IMR-90 (cell line): ENCODE data around the gene FXYD3. TPM values are rescaled to one million over a fixed set of nuclear protein-coding genes. Genes with fewer than 3 reads are reported as not detected.

Experiments used
- ATAC-seq: fragments of 200-7000 bp; cut with Tn5 transposase; 2 replicates; pipeline ENCODE4 v1.9.1; 2020; ENCODE audit warnings: low read depth, mild to moderate bottlenecking, moderate library complexity
- BruUV-seq: library from RNA; stranded (reverse); fragments of 400-500 nt; replicated peaks from 2 replicates; lab custom pipeline; 2021; lab: Mats Ljungman, UMichigan
- CTCF ChIA-PET: fragments of 300-600 bp; formaldehyde crosslinking; extraction: SDS; loops from one replicate; lab custom pipeline; 2021; ENCODE audit warnings: antibody characterized with exemption; lab: Yijun Ruan, JAX
- POLR2A ChIA-PET: fragments of 300-600 bp; sonication (Branson Sonifier 250); formaldehyde crosslinking; loops from one replicate; lab custom pipeline; 2022; ENCODE audit warnings: antibody characterized with exemption; ENCODE audit not compliant: unreplicated experiment; lab: Charles Lee
- DNase-seq: peaks from one replicate; pipeline ENCODE4 v3.0.0; 2013
- H2AFZ ChIP-seq: replicated peaks from 2 replicates; pipeline ENCODE3; 2013; ENCODE audit warnings: low read length, mild to moderate bottlenecking; ENCODE audit not compliant: poor library complexity
- H2AK5ac ChIP-seq: 2 replicates; pipeline ENCODE4 v1.6.1; 2013; ENCODE audit warnings: low read depth, low read length, inconsistent platforms
- H2AK9ac ChIP-seq: replicated peaks from 2 replicates; pipeline ENCODE3; 2013; ENCODE audit warnings: mild to moderate bottlenecking, low read depth, low read length, moderate library complexity; ENCODE audit not compliant: poor library complexity
- H2BK120ac ChIP-seq: 2 replicates; pipeline ENCODE4 v1.6.1; 2013; ENCODE audit warnings: low read depth, low read length, inconsistent platforms
- H2BK15ac ChIP-seq: 3 replicates; pipeline ENCODE4 v1.6.1; 2013; ENCODE audit warnings: low read depth, low read length, inconsistent platforms
- H2BK20ac ChIP-seq: 2 replicates; pipeline ENCODE4 v1.6.1; 2013; ENCODE audit warnings: low read depth, mild to moderate bottlenecking, inconsistent platforms, low read length, moderate library complexity
- H2BK5ac ChIP-seq: 2 replicates; pipeline ENCODE4 v1.6.1; 2013; ENCODE audit warnings: mild to moderate bottlenecking, low read depth, low read length, inconsistent platforms; ENCODE audit not compliant: poor library complexity, severe bottlenecking
- H3K14ac ChIP-seq: replicated peaks from 2 replicates; pipeline ENCODE4 v1.6.1; 2013; ENCODE audit warnings: low read depth, low read length, inconsistent platforms
- H3K18ac ChIP-seq: 2 replicates; pipeline ENCODE4 v1.6.1; 2013; ENCODE audit warnings: low read depth, low read length, control low read depth
- H3K23ac ChIP-seq: 2 replicates; pipeline ENCODE4 v1.6.1; 2013; ENCODE audit warnings: low read depth, low read length, inconsistent platforms
- H3K27ac ChIP-seq: 2 replicates; pipeline ENCODE4 v1.5.1; 2013; ENCODE audit warnings: mild to moderate bottlenecking, control low read depth, low read length; ENCODE audit not compliant: insufficient read depth
- H3K27me3 ChIP-seq: 2 replicates; pipeline ENCODE4 v1.6.1; 2013; ENCODE audit warnings: low read length; ENCODE audit not compliant: control insufficient read depth, insufficient read depth
- H3K36me3 ChIP-seq: 2 replicates; pipeline ENCODE4 v1.6.1; 2013; ENCODE audit warnings: low read length, mixed read lengths; ENCODE audit not compliant: control insufficient read depth, insufficient read depth
- H3K4ac ChIP-seq: 2 replicates; pipeline ENCODE4 v1.6.1; 2013; ENCODE audit warnings: low read depth, low read length, inconsistent platforms
- H3K4me1 ChIP-seq: 2 replicates; pipeline ENCODE4 v1.6.1; 2013; ENCODE audit warnings: low read length, mixed read lengths; ENCODE audit not compliant: control insufficient read depth, insufficient read depth
- H3K4me2 ChIP-seq: 2 replicates; pipeline ENCODE4 v1.6.1; 2013; ENCODE audit warnings: low read depth, mild to moderate bottlenecking, control low read depth, low read length, moderate library complexity
- H3K4me3 ChIP-seq: 2 replicates; pipeline ENCODE4 v1.5.1; 2013; ENCODE audit warnings: low read depth, mild to moderate bottlenecking, control low read depth, low read length, moderate library complexity; ENCODE audit not compliant: insufficient read depth
- H3K56ac ChIP-seq: 2 replicates; pipeline ENCODE4 v1.6.1; 2013; ENCODE audit warnings: low read length, inconsistent platforms; ENCODE audit not compliant: insufficient read depth; ENCODE audit errors: extremely low read depth
- H3K79me1 ChIP-seq, 2 experiments: 2 replicates each; pipeline ENCODE4 v1.6.1; 2013; ENCODE audit warnings: low read length in 2 of 2, inconsistent platforms in 1 of 2, low read depth in 1 of 2
- H3K9ac ChIP-seq: 2 replicates; pipeline ENCODE4 v1.6.1; 2013; ENCODE audit warnings: low read depth, low read length, control low read depth
- H3K9me1 ChIP-seq: 2 replicates; pipeline ENCODE4 v1.6.1; 2013; ENCODE audit warnings: low read length, inconsistent platforms; ENCODE audit not compliant: insufficient read depth
- H3K9me3 ChIP-seq: 2 replicates; pipeline ENCODE4 v1.6.1; 2013; ENCODE audit warnings: low read length; ENCODE audit not compliant: control insufficient read depth, insufficient read depth
- H4K20me1 ChIP-seq: 2 replicates; pipeline ENCODE4 v1.6.1; 2013; ENCODE audit warnings: low read length, inconsistent platforms; ENCODE audit not compliant: insufficient read depth
- H4K5ac ChIP-seq: 2 replicates; pipeline ENCODE4 v1.6.1; 2013; ENCODE audit warnings: mild to moderate bottlenecking, low read depth, low read length, control low read depth
- H4K8ac ChIP-seq, 2 experiments: 2 replicates each; pipeline ENCODE4 v1.6.1; 2013; ENCODE audit warnings: low read depth in 2 of 2, low read length in 2 of 2, control low read depth in 1 of 2, inconsistent platforms in 1 of 2
- H4K91ac ChIP-seq: 2 replicates; pipeline ENCODE4 v1.6.1; 2013; ENCODE audit warnings: low read depth, low read length, inconsistent platforms; ENCODE audit not compliant: insufficient read depth
- CEBPB ChIP-seq: IDR thresholded peaks from 2 replicates; pipeline ENCODE4 v1.6.1; 2012; ENCODE audit warnings: low read depth, low read length, improper control_type of control experiment
- CHD1 ChIP-seq: IDR thresholded peaks from 2 replicates; pipeline ENCODE4 v1.6.1; 2012; ENCODE audit warnings: low read depth, low read length, improper control_type of control experiment
- MAZ ChIP-seq: IDR thresholded peaks from 2 replicates; pipeline ENCODE4 v1.6.1; 2012; ENCODE audit warnings: low read depth, mild to moderate bottlenecking, low read length, improper control_type of control experiment, moderate library complexity, borderline replicate concordance
- POLR2A ChIP-seq: IDR thresholded peaks from 2 replicates; pipeline ENCODE4 v1.6.1; 2012; ENCODE audit warnings: mild to moderate bottlenecking, low read depth, low read length
- RAD21 ChIP-seq: IDR thresholded peaks from 2 replicates; pipeline ENCODE4 v1.6.1; 2012; ENCODE audit warnings: low read length, improper control_type of control experiment
- RCOR1 ChIP-seq: IDR thresholded peaks from 2 replicates; pipeline ENCODE4 v1.6.1; 2012; ENCODE audit warnings: mild to moderate bottlenecking, low read length, improper control_type of control experiment; ENCODE audit not compliant: insufficient replicate concordance
- SMC3 ChIP-seq: fragments of 150-350 bp; IDR thresholded peaks from 2 replicates; pipeline ENCODE4 v1.6.1; 2016; ENCODE audit warnings: low read depth, mild to moderate bottlenecking, antibody characterized with exemption, low read length, moderate library complexity
- USF2 ChIP-seq: fragments of 150-350 bp; IDR thresholded peaks from 2 replicates; pipeline ENCODE4 v1.6.1; 2017; ENCODE audit warnings: mild to moderate bottlenecking, antibody characterized with exemption, low read length, low read depth
- WGBS, 2 experiments: methylation state at CpG; one replicate each; pipeline versions ENCODE4 v1.1.5 to v1.1.7; 2013; ENCODE audit warnings: missing lambda C conversion rate in 2 of 2; ENCODE audit not compliant: insufficient read length in 1 of 2; ENCODE audit errors: extremely low coverage in 2 of 2; 5-methylcytosine and 5-hydroxymethylcytosine counted together
- dilution Hi-C: fragments of 300-500 bp; cut with HindIII; formaldehyde crosslinking; loops from one replicate; pipeline ENCODE4 v1.14.3; 2018; ENCODE audit warnings: low sequenced_read_pairs; ENCODE audit not compliant: unreplicated experiment
- in situ Hi-C: fragments of 300-500 bp; cut with MboI; formaldehyde crosslinking; loops from 3 replicates; pipeline ENCODE4 v1.14.3; 2019; ENCODE audit warnings: low sequenced_read_pairs, inconsistent platforms, mixed read lengths
- intact Hi-C: fragments of 100-400 bp; cut with micrococcal nuclease; formaldehyde crosslinking; loops from 2 replicates; pipeline ENCODE4 v1.10.0; 2022
- polyA plus RNA-seq, 3 experiments: library from polyadenylated mRNA; depleted of rRNA; stranded (reverse); fragments of >200 nt; gene quantifications; 2 replicates each; pipeline ENCODE4 v1.2.3, GENCODE V29; 2012; ENCODE audit warnings: low replicate concordance in 1 of 3
- total RNA-seq: library from RNA; depleted of rRNA; stranded (reverse); fragments of >200 nt; gene quantifications from 2 replicates; pipeline ENCODE4 v1.2.3, GENCODE V29; 2012
- TF ChIP-seq, protein P1 (sequence below): conservative IDR thresholded peaks from 2 replicates; pipeline ENCODE4 v1.5.1; 2012; ENCODE audit warnings: mild to moderate bottlenecking, low read depth, low read length, improper control_type of control experiment

FXYD3 gene
- total and polyA plus RNA-seq, 2 of the 4 experiments (the other 2 are of a cell fraction) = not detected

- ChIA-PET POLR2A (no interaction called here), CTCF (interaction anchor here (0.6 to 1.8 kb wide), 11 partner anchors 20 to 246 kb away, joined by 3 to 18 read pairs (median 6); partner anchors contain the start of gene LGI4)
- Histone ChIP-seq H3K56ac (no peak overlapping the region), H4K5ac (no peak overlapping the region), H3K9me1 (no peaks in the 10 kb centered on the region), H3K18ac (no peak overlapping the region), H3K79me1 (no peaks in the 10 kb centered on the region), H3K4me2 (no peak overlapping the region), H2BK120ac (no peak overlapping the region), H4K91ac (no peak overlapping the region), H2BK5ac (no peak overlapping the region), H4K8ac (no peak overlapping the region), H3K4me3 (no peak overlapping the region), H2BK15ac (no peak overlapping the region), H3K27me3 (no peaks in the 10 kb centered on the region), H2AFZ (peak overlapping the region; percentile 67), H3K4me1 (peaks cover 4% of the 10 kb centered on the region), H2AK5ac (no peak overlapping the region), H3K4ac (no peak overlapping the region), H3K9me3 (peaks cover 7% of the 10 kb centered on the region), H4K20me1 (no peaks in the 10 kb centered on the region), H3K36me3 (no peaks in the 10 kb centered on the region), H3K23ac (no peak overlapping the region), H3K27ac (no peak overlapping the region), H3K9ac (no peak overlapping the region), H3K14ac (no peak overlapping the region), H2AK9ac (no peak overlapping the region), H2BK20ac (no peak overlapping the region)
- intact Hi-C loops (loop anchor here (1.0 to 2.0 kb wide), 3 partner anchors 23 to 202 kb away; partner anchors contain the start of genes LGI4 and USF2), dilution Hi-C loops (no loop called here), in situ Hi-C loops (loop anchor here (5.0 kb wide), 1 partner anchor 70 kb away; the partner anchor contains the start of genes FXYD1 and LGI4)
- WGBS, 2 experiments = 20% methylated on average over 1 of the region's 14 CpGs; no CpG with 5 or more reads in 1 of the 2 experiments
- BruUV-seq = no TSS peak
- peak; percentile 86 for TF ChIP-seq RAD21
- no peak for TF ChIP-seq CHD1
- TF ChIP-seq SMC3 = peak; percentile 81
- peak; percentile 52; the same call in 1 of the 2 replicates for TF ChIP-seq CEBPB
- TF ChIP-seq RCOR1 = no peak
- TF ChIP-seq, protein P1, sequence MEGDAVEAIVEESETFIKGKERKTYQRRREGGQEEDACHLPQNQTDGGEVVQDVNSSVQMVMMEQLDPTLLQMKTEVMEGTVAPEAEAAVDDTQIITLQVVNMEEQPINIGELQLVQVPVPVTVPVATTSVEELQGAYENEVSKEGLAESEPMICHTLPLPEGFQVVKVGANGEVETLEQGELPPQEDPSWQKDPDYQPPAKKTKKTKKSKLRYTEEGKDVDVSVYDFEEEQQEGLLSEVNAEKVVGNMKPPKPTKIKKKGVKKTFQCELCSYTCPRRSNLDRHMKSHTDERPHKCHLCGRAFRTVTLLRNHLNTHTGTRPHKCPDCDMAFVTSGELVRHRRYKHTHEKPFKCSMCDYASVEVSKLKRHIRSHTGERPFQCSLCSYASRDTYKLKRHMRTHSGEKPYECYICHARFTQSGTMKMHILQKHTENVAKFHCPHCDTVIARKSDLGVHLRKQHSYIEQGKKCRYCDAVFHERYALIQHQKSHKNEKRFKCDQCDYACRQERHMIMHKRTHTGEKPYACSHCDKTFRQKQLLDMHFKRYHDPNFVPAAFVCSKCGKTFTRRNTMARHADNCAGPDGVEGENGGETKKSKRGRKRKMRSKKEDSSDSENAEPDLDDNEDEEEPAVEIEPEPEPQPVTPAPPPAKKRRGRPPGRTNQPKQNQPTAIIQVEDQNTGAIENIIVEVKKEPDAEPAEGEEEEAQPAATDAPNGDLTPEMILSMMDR = peak; percentile 89
- peak; percentile 54; the same call in 1 of the 2 replicates for TF ChIP-seq USF2
- TF ChIP-seq MAZ = peak; percentile 59; the same call in 1 of the 2 replicates
- TF ChIP-seq POLR2A = no peak
- DNase-seq (peak; percentile 77), ATAC-seq (peak; percentile 89)
These were observed 48.7 kb upstream of the FXYD3 start for GRCh38 chr19:35066691-35067563.
